Mesenchymal stem cell (in vitro differentiated cells and primary cell): ENCODE data around the gene NT5C2.
"Not testable (repeated sequence)": the region's sequence is repeated elsewhere in the genome, so short reads cannot be mapped to it uniquely, and the experiment has no call there.

Source experiments
- DNase-seq: peaks from one replicate; pipeline ENCODE4 v3.0.0-alpha.2; 2013
- H2AFZ ChIP-seq: one replicate; pipeline ENCODE4 v1.6.1; 2013; ENCODE audit warnings: low read depth, mild to moderate bottlenecking, control low read depth, inconsistent platforms, low read length, moderate library complexity
- H2AK5ac ChIP-seq: 2 replicates; pipeline ENCODE4 v1.6.1; 2013; ENCODE audit warnings: low read length, moderate library complexity, mild to moderate bottlenecking, inconsistent platforms; ENCODE audit not compliant: severe bottlenecking
- H2BK120ac ChIP-seq: one replicate; pipeline ENCODE4 v1.6.1; 2013; ENCODE audit warnings: low read depth, mild to moderate bottlenecking, inconsistent platforms, low read length, moderate library complexity
- H2BK12ac ChIP-seq, 2 experiments: one replicate each; pipeline ENCODE4 v1.6.1; 2013; ENCODE audit warnings: inconsistent platforms in 2 of 2, low read length in 2 of 2, mild to moderate bottlenecking in 2 of 2, moderate library complexity in 2 of 2, control low read depth in 1 of 2
- H2BK15ac ChIP-seq: one replicate; pipeline ENCODE4 v1.6.1; 2013; ENCODE audit warnings: mild to moderate bottlenecking, low read depth, inconsistent platforms; ENCODE audit not compliant: poor library complexity, severe bottlenecking
- H2BK5ac ChIP-seq: 2 replicates; pipeline ENCODE4 v1.6.1; 2013; ENCODE audit warnings: low read depth, mild to moderate bottlenecking, low read length, control low read depth, inconsistent platforms; ENCODE audit not compliant: poor library complexity, severe bottlenecking
- H3K14ac ChIP-seq, 2 experiments: one replicate each; pipeline ENCODE4 v1.6.1; 2013; ENCODE audit warnings: inconsistent platforms in 2 of 2, low read length in 2 of 2, control low read depth in 1 of 2, mild to moderate bottlenecking in 1 of 2, moderate library complexity in 1 of 2
- H3K18ac ChIP-seq, 2 experiments: one replicate each; pipeline ENCODE4 v1.6.1; 2013; ENCODE audit warnings: inconsistent platforms in 2 of 2, low read length in 2 of 2, control low read depth in 1 of 2, low read depth in 1 of 2, mild to moderate bottlenecking in 1 of 2
- H3K23ac ChIP-seq, 2 experiments: one replicate each; pipeline ENCODE4 v1.6.1; 2013; ENCODE audit warnings: inconsistent platforms in 2 of 2, low read length in 2 of 2, mild to moderate bottlenecking in 2 of 2, moderate library complexity in 2 of 2, control low read depth in 1 of 2
- H3K27ac ChIP-seq: 2 replicates; pipeline ENCODE4 v1.5.1; 2013; ENCODE audit warnings: mild to moderate bottlenecking, moderate library complexity, low read length, control low read depth, inconsistent platforms; ENCODE audit not compliant: poor library complexity, severe bottlenecking
- H3K27me3 ChIP-seq, 2 experiments: 2 replicates each; pipeline versions ENCODE4 v1.6.1 to v1.7.0; 2013; ENCODE audit warnings: low read length in 2 of 2, mild to moderate bottlenecking in 2 of 2, moderate library complexity in 2 of 2, control low read depth in 1 of 2, inconsistent platforms in 1 of 2; ENCODE audit not compliant: control insufficient read depth in 1 of 2, insufficient read depth in 1 of 2
- H3K36me3 ChIP-seq, 2 experiments: 2 replicates each; pipeline versions ENCODE4 v1.6.1 to v1.7.0; 2013; ENCODE audit warnings: low read length in 2 of 2, control low read depth in 1 of 2, inconsistent platforms in 1 of 2, low read depth in 1 of 2, mild to moderate bottlenecking in 1 of 2; ENCODE audit not compliant: insufficient read depth in 2 of 2, control insufficient read depth in 1 of 2
- H3K4ac ChIP-seq, 2 experiments: one replicate each; pipeline ENCODE4 v1.6.1; 2013; ENCODE audit warnings: inconsistent platforms in 2 of 2, low read length in 2 of 2, mild to moderate bottlenecking in 2 of 2, moderate library complexity in 2 of 2, control low read depth in 1 of 2, low read depth in 1 of 2
- H3K4me1 ChIP-seq: 2 replicates; pipeline ENCODE4 v1.6.1; 2013; ENCODE audit warnings: low read depth, low read length, control low read depth; ENCODE audit not compliant: control insufficient read depth, insufficient read depth
- H3K4me2 ChIP-seq: 2 replicates; pipeline ENCODE4 v1.6.1; 2013; ENCODE audit warnings: low read length, mild to moderate bottlenecking, inconsistent platforms; ENCODE audit not compliant: poor library complexity, severe bottlenecking
- H3K4me3 ChIP-seq, 2 experiments: 2 replicates each; pipeline versions ENCODE4 v1.5.1 to v1.7.0; 2013; ENCODE audit warnings: low read length in 2 of 2, mild to moderate bottlenecking in 2 of 2, control low read depth in 1 of 2, low read depth in 1 of 2; ENCODE audit not compliant: insufficient read depth in 1 of 2
- H3K79me1 ChIP-seq: replicated peaks from 2 replicates; pipeline ENCODE4 v1.6.1; 2013; ENCODE audit warnings: mild to moderate bottlenecking, control low read depth, low read length, inconsistent platforms; ENCODE audit not compliant: poor library complexity, severe bottlenecking
- H3K9ac ChIP-seq: 2 replicates; pipeline ENCODE4 v1.7.0; 2013; ENCODE audit warnings: mild to moderate bottlenecking, low read length, moderate library complexity
- H3K9me3 ChIP-seq: 2 replicates; pipeline ENCODE4 v1.7.0; 2013; ENCODE audit warnings: mild to moderate bottlenecking, low read length; ENCODE audit not compliant: control insufficient read depth
- H4K8ac ChIP-seq: one replicate; pipeline ENCODE4 v1.6.1; 2013; ENCODE audit warnings: inconsistent platforms, mild to moderate bottlenecking, low read length, moderate library complexity
- H4K91ac ChIP-seq: one replicate; pipeline ENCODE4 v1.6.1; 2013; ENCODE audit warnings: mild to moderate bottlenecking, low read length, inconsistent platforms
- WGBS: methylation state at CpG from one replicate; pipeline ENCODE4 v1.1.7; 2013; ENCODE audit warnings: mixed read lengths; 5-methylcytosine and 5-hydroxymethylcytosine counted together

The NT5C2 gene

DNA sequence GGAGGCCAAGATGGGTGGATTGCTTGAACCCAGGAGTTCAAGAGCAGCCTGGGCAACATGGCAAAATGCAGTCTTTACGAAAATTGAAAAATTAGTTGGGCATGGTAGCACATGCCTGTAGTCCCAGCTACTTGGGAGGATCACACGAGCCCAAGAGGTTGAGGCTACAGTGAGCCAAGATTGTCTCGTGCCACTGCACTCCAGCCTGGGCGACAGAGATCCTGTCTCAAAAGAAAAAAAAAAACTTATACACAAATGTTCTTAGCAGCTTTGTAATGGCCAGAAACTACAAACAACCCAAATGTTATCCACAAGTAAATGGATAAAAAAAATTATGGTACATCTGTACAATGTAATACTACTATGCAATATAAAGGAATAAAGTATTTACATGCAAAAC, 12.6 kb downstream of the NT5C2 start:
- H3K27me3 ChIP-seq: no peaks in the 10 kb centered on the region
- H4K8ac ChIP-seq: peak overlapping the region; percentile 13
- no peak overlapping the region for H2BK12ac ChIP-seq
- DNase-seq: no peak
- H2BK15ac ChIP-seq: no peak overlapping the region
- peaks cover 14% of the 10 kb centered on the region for H3K79me1 ChIP-seq
- H4K91ac ChIP-seq: no peak overlapping the region
- no peak overlapping the region for H3K27ac ChIP-seq
- H2AFZ ChIP-seq: no peak overlapping the region
- H3K36me3 ChIP-seq: peaks cover 22 to 60% of the 10 kb centered on the region in 2 experiments
- H3K23ac ChIP-seq: no peak overlapping the region
- no peak overlapping the region for H2BK120ac ChIP-seq
- no peak overlapping the region for H3K9ac ChIP-seq
- H3K4ac ChIP-seq: no peak overlapping the region
- no peak overlapping the region for H3K4me2 ChIP-seq
- H3K4me1 ChIP-seq: peaks cover 10% of the 10 kb centered on the region
- 99% methylated on average over 4 of the region's 4 CpGs for WGBS
- no peaks in the 10 kb centered on the region for H3K9me3 ChIP-seq
- H2AK5ac ChIP-seq: no peak overlapping the region
- H2BK5ac ChIP-seq: no peak overlapping the region
- no peak overlapping the region for H3K4me3 ChIP-seq
- H3K14ac ChIP-seq: no peak overlapping the region
- no peak overlapping the region for H3K18ac ChIP-seq

DNA sequence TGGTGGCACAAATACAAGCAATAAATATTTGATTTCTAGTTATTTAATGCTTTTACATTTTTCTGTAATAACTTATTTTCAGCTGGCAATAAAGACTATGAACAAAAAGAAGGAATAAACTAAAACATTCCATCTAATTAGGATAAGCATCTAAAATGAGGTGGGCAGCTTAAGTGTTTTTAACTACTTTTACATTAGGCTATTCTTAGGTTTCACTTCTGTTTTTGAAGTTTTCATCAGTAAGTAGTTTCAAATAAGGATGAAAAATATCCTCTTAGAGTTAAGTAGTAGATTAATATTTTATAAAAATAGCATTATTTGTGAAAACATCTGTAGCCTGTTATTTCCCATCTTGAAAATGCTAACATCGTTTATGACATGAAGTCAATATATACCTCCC, 15.9 kb downstream of the NT5C2 start:
- H2AFZ ChIP-seq: no peak overlapping the region
- H3K18ac ChIP-seq: no peak overlapping the region
- H3K27me3 ChIP-seq: no peaks in the 10 kb centered on the region
- no peak overlapping the region for H3K9ac ChIP-seq
- no peak overlapping the region for H3K4me3 ChIP-seq
- H3K9me3 ChIP-seq: no peaks in the 10 kb centered on the region
- H2BK12ac ChIP-seq: no peak overlapping the region
- H3K4me1 ChIP-seq: peaks cover 5% of the 10 kb centered on the region
- H3K36me3 ChIP-seq: peaks cover 44 to 87% of the 10 kb centered on the region in 2 experiments
- H2AK5ac ChIP-seq: no peak overlapping the region
- H3K4me2 ChIP-seq: no peak overlapping the region
- no peak overlapping the region for H2BK120ac ChIP-seq
- H4K91ac ChIP-seq: no peak overlapping the region
- no peak overlapping the region for H2BK15ac ChIP-seq
- no peak overlapping the region for H4K8ac ChIP-seq
- peaks cover 22% of the 10 kb centered on the region for H3K79me1 ChIP-seq
- no peak overlapping the region for H3K27ac ChIP-seq
- 93% methylated on average over 1 of the region's 1 CpG for WGBS
- H3K14ac ChIP-seq: no peak overlapping the region
- H3K23ac ChIP-seq: no peak overlapping the region
- no peak overlapping the region for H3K4ac ChIP-seq
- no peak for DNase-seq
- H2BK5ac ChIP-seq: no peak overlapping the region

DNA sequence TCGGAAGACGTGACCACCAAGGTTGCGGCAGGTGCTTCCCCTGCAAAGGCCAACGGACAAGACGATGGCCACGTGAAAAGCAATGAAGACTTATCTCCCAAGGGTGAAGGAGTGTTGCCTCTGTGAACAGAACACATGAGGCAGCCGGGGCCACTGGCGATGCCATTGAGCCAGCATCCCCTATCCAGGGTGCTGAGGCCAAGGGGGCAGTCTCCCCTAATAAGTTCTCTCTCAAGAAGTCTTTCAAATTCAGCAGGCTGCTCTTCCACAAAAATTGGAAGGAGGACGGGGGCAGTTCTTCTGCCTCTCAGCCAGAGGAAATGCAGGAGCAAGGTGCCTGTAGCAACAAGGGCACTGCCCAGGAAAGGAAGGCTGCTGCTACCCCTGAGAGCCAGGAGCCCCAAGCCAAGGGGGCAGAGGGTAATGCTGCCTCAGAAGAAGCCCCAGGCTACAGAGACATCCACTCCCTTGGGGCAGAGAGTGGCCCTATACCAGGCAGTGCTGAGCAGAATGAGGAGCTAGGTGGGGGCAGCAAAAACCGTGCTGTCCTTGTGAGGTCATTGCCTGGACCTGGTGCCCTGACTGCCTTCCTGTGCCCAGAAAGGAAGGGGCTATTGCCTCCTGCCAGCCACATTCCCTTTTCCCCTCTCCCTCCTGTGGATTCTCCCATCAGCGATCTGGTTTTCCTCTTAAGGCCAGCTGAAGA, 17.3 kb downstream of the NT5C2 start:
- no peak overlapping the region for H3K27ac ChIP-seq
- H3K4me3 ChIP-seq: no peak overlapping the region
- peaks cover 20% of the 10 kb centered on the region for H3K79me1 ChIP-seq
- H3K4me1 ChIP-seq: no peaks in the 10 kb centered on the region
- no peak overlapping the region for H3K23ac ChIP-seq
- no peak overlapping the region for H2BK5ac ChIP-seq
- H3K9ac ChIP-seq: no peak overlapping the region
- DNase-seq: no peak
- H3K27me3 ChIP-seq: no peaks in the 10 kb centered on the region
- H3K9me3 ChIP-seq: no peaks in the 10 kb centered on the region
- peaks cover 41 to 87% of the 10 kb centered on the region in 2 experiments for H3K36me3 ChIP-seq
- no peak overlapping the region for H2BK12ac ChIP-seq
- WGBS: 97% methylated on average over 11 of the region's 11 CpGs
- no peak overlapping the region for H4K8ac ChIP-seq
- H3K4ac ChIP-seq: no peak overlapping the region
- H4K91ac ChIP-seq: no peak overlapping the region
- no peak overlapping the region for H3K14ac ChIP-seq
- H3K4me2 ChIP-seq: no peak overlapping the region
- no peak overlapping the region for H2AK5ac ChIP-seq
- no peak overlapping the region for H2AFZ ChIP-seq
- H2BK120ac ChIP-seq: no peak overlapping the region
- no peak overlapping the region for H3K18ac ChIP-seq
- no peak overlapping the region for H2BK15ac ChIP-seq

DNA sequence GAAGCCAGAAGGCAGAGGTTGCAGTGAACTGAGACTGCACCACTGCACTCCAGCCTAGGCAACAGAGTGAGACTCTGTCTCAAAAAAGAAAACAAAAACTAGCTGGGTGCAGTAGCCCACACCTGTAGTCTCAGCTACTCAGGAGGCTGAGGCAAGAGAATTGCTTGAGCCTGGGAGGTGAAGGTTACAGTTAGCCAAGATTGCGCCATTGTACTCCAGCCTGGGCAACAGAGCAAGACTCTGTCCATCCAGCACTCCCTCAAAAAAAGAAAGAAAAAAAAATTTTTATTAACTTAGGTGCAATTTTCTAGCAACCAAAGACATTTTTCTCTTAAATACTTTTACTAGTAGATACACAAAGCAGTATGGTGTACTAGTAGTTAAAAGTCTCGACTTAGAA, 18.7 kb downstream of the NT5C2 start:
- not testable (repeated sequence) for H2BK12ac ChIP-seq, H3K4me1 ChIP-seq, H2AFZ ChIP-seq, DNase-seq, H3K4ac ChIP-seq, H3K27me3 ChIP-seq, H3K4me2 ChIP-seq, H3K14ac ChIP-seq, H2AK5ac ChIP-seq, H4K8ac ChIP-seq, H3K9ac ChIP-seq, H3K9me3 ChIP-seq, H2BK5ac ChIP-seq, H4K91ac ChIP-seq, H2BK15ac ChIP-seq, H3K4me3 ChIP-seq, H3K18ac ChIP-seq, H2BK120ac ChIP-seq, H3K23ac ChIP-seq, H3K27ac ChIP-seq
- H3K36me3 ChIP-seq: peaks cover 43 to 87% of the 10 kb centered on the region in 2 experiments
- H3K79me1 ChIP-seq: peaks cover 21% of the 10 kb centered on the region
- WGBS: no CpG with 5 or more reads among the region's 2 CpGs
